Glutamatergic neuron (in vitro differentiated cells): ENCODE results near the gene BCOR. TPM values are rescaled to one million over a fixed set of nuclear protein-coding genes. Genes with fewer than 3 reads are reported as not detected.

ENCODE experiments used
- DNase-seq: peaks from one replicate; pipeline ENCODE4 v3.0.0; 2022
- H3K27ac Mint-ChIP-seq: one replicate; pipeline ENCODE4 v1.8.0; 2020; ENCODE audit warnings: mild to moderate bottlenecking, mixed read lengths, inconsistent platforms; ENCODE audit not compliant: unreplicated experiment
- H3K27me3 Mint-ChIP-seq: one replicate; pipeline ENCODE4 v1.8.0; 2020; ENCODE audit warnings: mild to moderate bottlenecking, moderate library complexity, mixed read lengths, inconsistent platforms; ENCODE audit not compliant: unreplicated experiment
- H3K36me3 Mint-ChIP-seq: one replicate; pipeline ENCODE4 v1.8.0; 2020; ENCODE audit warnings: mild to moderate bottlenecking, mixed read lengths, inconsistent platforms; ENCODE audit not compliant: unreplicated experiment
- H3K4me1 Mint-ChIP-seq: one replicate; pipeline ENCODE4 v1.8.0; 2020; ENCODE audit warnings: mild to moderate bottlenecking, low read depth, mixed read lengths, inconsistent platforms; ENCODE audit not compliant: unreplicated experiment
- H3K4me3 Mint-ChIP-seq: one replicate; pipeline ENCODE4 v1.8.0; 2020; ENCODE audit warnings: mild to moderate bottlenecking, mixed read lengths, inconsistent platforms; ENCODE audit not compliant: unreplicated experiment
- H3K9me3 Mint-ChIP-seq: one replicate; pipeline ENCODE4 v1.8.0; 2020; ENCODE audit warnings: mild to moderate bottlenecking, moderate library complexity, mixed read lengths, inconsistent platforms; ENCODE audit not compliant: unreplicated experiment
- CTCF ChIP-seq: fragments of 200-600 bp; sonication (generic); IDR thresholded peaks from one replicate; pipeline ENCODE4 v1.5.0; 2021; ENCODE audit not compliant: partially characterized antibody, unreplicated experiment
- total RNA-seq: library from RNA; stranded (reverse); fragmentation: NEBNext Ultra II Directional; extraction: Animal tissue kit (Norgen Biotek cat#: 25700); gene quantifications from one replicate; pipeline ENCODE4 v1.2.1, GENCODE V29; 2021; ENCODE audit not compliant: unreplicated experiment

BCOR gene
- total RNA-seq, 1 donor from 2014 or later = 59.0 TPM

- TF ChIP-seq CTCF = no peak
- Mint-ChIP-seq H3K36me3 (no peaks in the 10 kb centered on the region), H3K4me1 (peaks cover 18% of the 10 kb centered on the region)
Measured at GRCh38 chrX:40076750-40077575, 20.8 kb downstream of the BCOR start.

GRCh38 chrX:40074959-40075332, 22.8 kb downstream of the BCOR start:
- Mint-ChIP-seq H3K9me3 (no peaks in the 10 kb centered on the region), H3K36me3 (no peaks in the 10 kb centered on the region), H3K4me3 (no peak overlapping the region), H3K27ac (no peak overlapping the region), H3K4me1 (peaks cover 11% of the 10 kb centered on the region), H3K27me3 (no peaks in the 10 kb centered on the region)
- TF ChIP-seq CTCF = no peak
- DNase-seq = no peak

More at GRCh38 chrX:40076750-40077575, 20.8 kb downstream of the BCOR start:
- Mint-ChIP-seq H3K27ac (no peak overlapping the region), H3K27me3 (no peaks in the 10 kb centered on the region), H3K9me3 (no peaks in the 10 kb centered on the region), H3K4me3 (no peak overlapping the region)
- no peak for DNase-seq

- Mint-ChIP-seq H3K4me3 (no peak overlapping the region), H3K9me3 (no peaks in the 10 kb centered on the region), H3K36me3 (no peaks in the 10 kb centered on the region), H3K27ac (peak overlapping the region; percentile 68), H3K27me3 (no peaks in the 10 kb centered on the region), H3K4me1 (peaks cover 11% of the 10 kb centered on the region)
- DNase-seq = no peak
- no peak for TF ChIP-seq CTCF
Measured at GRCh38 chrX:40074080-40074958, 23.4 kb downstream of the BCOR start.

- Mint-ChIP-seq H3K27me3 (no peaks in the 10 kb centered on the region), H3K4me3 (no peak overlapping the region), H3K36me3 (no peaks in the 10 kb centered on the region), H3K27ac (no peak overlapping the region), H3K9me3 (no peaks in the 10 kb centered on the region), H3K4me1 (peaks cover 10% of the 10 kb centered on the region)
- no peak for DNase-seq
- TF ChIP-seq CTCF = no peak
Measured at GRCh38 chrX:40073439-40074054, 24.2 kb downstream of the BCOR start.
